Esophagus muscularis mucosa (tissue), 4 donors: ENCODE measurements around the gene WNT9A. TPM values are rescaled to one million over a fixed set of nuclear protein-coding genes. Genes with fewer than 3 reads are reported as not detected.

ENCODE experiments used
- DNase-seq: peaks from one replicate; pipeline ENCODE4 v3.0.0-alpha.2; 2017; ENCODE audit errors: extremely low spot score
- H3K27ac ChIP-seq, 4 donors: fragments of 200-600 bp; sonication (generic); replicated peaks in 1 of 4; 1 replicate in 3 of 4; 2 replicates in 1 of 4; pipeline ENCODE4 v1.5.1; 2016 to 2019; ENCODE audit warnings: mild to moderate bottlenecking in 1 of 4
- H3K27me3 ChIP-seq, 4 donors: fragments of 200-600 bp; sonication (generic); one replicate each; pipeline versions ENCODE4 v1.5.1 to v1.6.0; 2016 to 2019
- H3K36me3 ChIP-seq, 4 donors: fragments of 200-600 bp; sonication (generic); one replicate each; pipeline ENCODE4 v1.5.1; 2016 to 2019
- H3K4me1 ChIP-seq, 4 donors: fragments of 200-600 bp; sonication (generic); one replicate each; pipeline ENCODE4 v1.5.1; 2016 to 2019
- H3K4me3 ChIP-seq, 4 donors: fragments of 200-600 bp; sonication (generic); 1 replicate in 2 of 4; 2 replicates in 2 of 4; pipeline ENCODE4 v1.5.1; 2016 to 2019; ENCODE audit warnings: mild to moderate bottlenecking in 4 of 4, moderate library complexity in 1 of 4
- H3K9me3 ChIP-seq, 4 donors: fragments of 200-600 bp; sonication (generic); 1 replicate in 3 of 4; 2 replicates in 1 of 4; pipeline ENCODE4 v1.5.1; 2016 to 2019
- EP300 ChIP-seq: sonication (generic); formaldehyde crosslinking; IDR thresholded peaks from one replicate; pipeline ENCODE4 v1.6.1; 2017; ENCODE audit warnings: antibody characterized with exemption
- POLR2A ChIP-seq: fragments of 450-650 bp; IDR thresholded peaks from one replicate; pipeline ENCODE4 v1.6.1; 2017; ENCODE audit warnings: antibody characterized with exemption, moderate library complexity, mild to moderate bottlenecking, low read depth
- POLR2AphosphoS5 ChIP-seq, 2 donors: sonication (generic); formaldehyde crosslinking; IDR thresholded peaks; one replicate each; pipeline ENCODE4 v1.6.1; 2017; ENCODE audit warnings: antibody characterized with exemption in 2 of 2
- WGBS: methylation state at CpG from one replicate; pipeline ENCODE4 v1.1.5; 2018; 5-methylcytosine and 5-hydroxymethylcytosine counted together
- intact Hi-C: fragments of 100-400 bp; cut with DNase I; formaldehyde crosslinking; loops from one replicate; pipeline ENCODE4 v1.15.1; 2023
- total RNA-seq, 4 donors: library from RNA; depleted of rRNA; stranded (reverse); fragments of >200 nt; gene quantifications; one replicate each; pipeline versions ENCODE4 v1.1.0 to v1.2.1, GENCODE V29; 2016
- TF ChIP-seq, protein P1 (sequence below), 3 experiments: fragments of 200-600 bp in 2 of 3; fragments of 450-650 bp in 1 of 3; sonication (generic) in 2 of 3; IDR thresholded peaks; one replicate each; pipeline ENCODE4 v1.5.1; 2017 to 2019; ENCODE audit warnings: antibody characterized with exemption in 3 of 3, mild to moderate bottlenecking in 2 of 3, moderate library complexity in 1 of 3

Gene WNT9A
- total RNA-seq, 4 donors from 2014 or later: 7.5 to 18.1 (median 14.4) TPM

DNA sequence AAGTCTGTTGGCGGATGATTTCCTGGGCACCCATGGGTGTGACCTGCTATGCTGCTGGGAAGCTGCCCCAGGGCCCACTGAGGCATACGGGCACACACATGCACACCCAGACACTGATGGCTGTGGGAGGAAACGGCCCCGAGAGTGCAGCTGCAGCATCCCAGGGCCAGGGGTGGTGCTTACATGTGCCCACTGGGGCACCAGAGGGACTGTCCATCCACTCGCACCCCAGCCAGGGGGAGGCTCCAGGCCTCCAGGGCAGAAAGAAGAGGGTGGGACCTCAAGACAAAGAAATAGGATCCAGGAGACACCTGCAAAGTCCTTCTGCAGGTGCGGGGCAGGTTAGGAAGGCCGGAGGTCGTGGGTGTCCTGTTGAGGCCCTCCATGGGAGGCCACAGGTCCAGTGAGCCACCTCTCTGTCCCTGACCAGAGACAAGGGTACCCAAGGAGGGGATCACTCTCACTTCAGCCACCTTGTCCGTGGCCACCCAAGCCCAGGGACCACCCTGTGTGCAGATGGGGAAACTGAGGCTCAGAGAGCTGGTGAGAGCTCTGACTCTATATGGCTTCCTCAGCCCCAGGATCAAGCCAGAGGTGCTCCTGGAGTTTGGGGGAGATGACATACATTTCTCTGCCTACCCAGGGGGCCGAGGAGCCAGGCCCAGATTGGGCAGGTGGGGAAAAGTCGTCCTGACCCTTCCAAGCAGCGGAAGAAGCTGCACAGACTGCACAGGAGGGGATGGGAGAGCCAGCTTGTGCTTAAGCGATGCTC, 57.1 kb downstream of the WNT9A start:
- DNase-seq: peak; percentile 90
- H3K27ac ChIP-seq: no peak overlapping the region
- H3K4me3 ChIP-seq: no peak overlapping the region
- H3K4me1 ChIP-seq: peaks cover 18 to 32% (median 23%) of the 10 kb centered on the region in 4 donors
- H3K36me3 ChIP-seq: no peaks in the 10 kb centered on the region
- intact Hi-C loops: no loop called here
- no peak for TF ChIP-seq EP300
- TF ChIP-seq POLR2AphosphoS5 (IDR thresholded peaks at IDR 0.05): no peak
- TF ChIP-seq, protein P1, sequence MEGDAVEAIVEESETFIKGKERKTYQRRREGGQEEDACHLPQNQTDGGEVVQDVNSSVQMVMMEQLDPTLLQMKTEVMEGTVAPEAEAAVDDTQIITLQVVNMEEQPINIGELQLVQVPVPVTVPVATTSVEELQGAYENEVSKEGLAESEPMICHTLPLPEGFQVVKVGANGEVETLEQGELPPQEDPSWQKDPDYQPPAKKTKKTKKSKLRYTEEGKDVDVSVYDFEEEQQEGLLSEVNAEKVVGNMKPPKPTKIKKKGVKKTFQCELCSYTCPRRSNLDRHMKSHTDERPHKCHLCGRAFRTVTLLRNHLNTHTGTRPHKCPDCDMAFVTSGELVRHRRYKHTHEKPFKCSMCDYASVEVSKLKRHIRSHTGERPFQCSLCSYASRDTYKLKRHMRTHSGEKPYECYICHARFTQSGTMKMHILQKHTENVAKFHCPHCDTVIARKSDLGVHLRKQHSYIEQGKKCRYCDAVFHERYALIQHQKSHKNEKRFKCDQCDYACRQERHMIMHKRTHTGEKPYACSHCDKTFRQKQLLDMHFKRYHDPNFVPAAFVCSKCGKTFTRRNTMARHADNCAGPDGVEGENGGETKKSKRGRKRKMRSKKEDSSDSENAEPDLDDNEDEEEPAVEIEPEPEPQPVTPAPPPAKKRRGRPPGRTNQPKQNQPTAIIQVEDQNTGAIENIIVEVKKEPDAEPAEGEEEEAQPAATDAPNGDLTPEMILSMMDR (IDR thresholded peaks at IDR 0.05): no peak
- TF ChIP-seq POLR2A: no peak
- 89% methylated on average over 8 of the region's 13 CpGs for WGBS
- H3K9me3 ChIP-seq: no peaks in the 10 kb centered on the region
- peaks cover 0 to 5% (median 0%) of the 10 kb centered on the region in 4 donors for H3K27me3 ChIP-seq

DNA sequence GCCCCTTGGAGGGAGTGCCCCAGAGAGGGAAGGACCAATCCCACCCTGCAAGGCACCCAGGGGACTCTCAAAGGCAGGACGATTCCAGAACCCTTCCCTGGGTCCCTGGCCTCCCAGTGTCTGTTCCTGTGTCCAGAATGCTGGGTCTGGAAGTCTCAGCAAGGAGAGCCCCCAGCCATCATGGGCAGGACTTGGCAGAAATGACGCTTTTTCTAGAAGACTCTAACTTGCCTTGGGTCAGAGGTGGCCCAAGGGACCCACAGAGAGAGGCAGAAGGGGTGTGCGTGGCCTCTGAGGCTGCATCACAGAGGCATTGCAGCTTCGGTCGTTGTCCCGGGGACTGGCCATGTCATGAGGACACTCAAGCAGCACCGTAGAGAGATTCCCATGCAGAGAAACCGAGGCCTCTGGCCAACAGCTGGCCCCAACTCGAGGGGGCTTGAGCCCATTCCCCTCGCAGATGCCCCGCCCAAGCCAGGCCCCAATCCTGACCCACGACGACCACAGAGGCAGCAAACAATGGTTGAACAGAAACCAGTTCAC, 57.8 kb downstream of the WNT9A start:
- no peak overlapping the region for H3K4me3 ChIP-seq
- peak; percentile 92 for DNase-seq
- WGBS: 83% methylated on average over 2 of the region's 13 CpGs
- no peaks in the 10 kb centered on the region for H3K9me3 ChIP-seq
- H3K27ac ChIP-seq: peak overlapping the region in 2 of 4 donors; percentile 95 to 97
- intact Hi-C loops: loop anchor here (5.0 kb wide), 1 partner anchor 57 kb away; the partner anchor contains the start of gene WNT9A
- peaks cover 24 to 39% (median 30%) of the 10 kb centered on the region in 4 donors for H3K4me1 ChIP-seq
- no peak for TF ChIP-seq POLR2AphosphoS5 (IDR thresholded peaks at IDR 0.05)
- no peak for TF ChIP-seq POLR2A
- no peak for TF ChIP-seq EP300
- TF ChIP-seq, protein P1 (IDR thresholded peaks at IDR 0.05): no peak
- no peaks in the 10 kb centered on the region for H3K36me3 ChIP-seq
- peaks cover 0 to 5% (median 0%) of the 10 kb centered on the region in 4 donors for H3K27me3 ChIP-seq

DNA sequence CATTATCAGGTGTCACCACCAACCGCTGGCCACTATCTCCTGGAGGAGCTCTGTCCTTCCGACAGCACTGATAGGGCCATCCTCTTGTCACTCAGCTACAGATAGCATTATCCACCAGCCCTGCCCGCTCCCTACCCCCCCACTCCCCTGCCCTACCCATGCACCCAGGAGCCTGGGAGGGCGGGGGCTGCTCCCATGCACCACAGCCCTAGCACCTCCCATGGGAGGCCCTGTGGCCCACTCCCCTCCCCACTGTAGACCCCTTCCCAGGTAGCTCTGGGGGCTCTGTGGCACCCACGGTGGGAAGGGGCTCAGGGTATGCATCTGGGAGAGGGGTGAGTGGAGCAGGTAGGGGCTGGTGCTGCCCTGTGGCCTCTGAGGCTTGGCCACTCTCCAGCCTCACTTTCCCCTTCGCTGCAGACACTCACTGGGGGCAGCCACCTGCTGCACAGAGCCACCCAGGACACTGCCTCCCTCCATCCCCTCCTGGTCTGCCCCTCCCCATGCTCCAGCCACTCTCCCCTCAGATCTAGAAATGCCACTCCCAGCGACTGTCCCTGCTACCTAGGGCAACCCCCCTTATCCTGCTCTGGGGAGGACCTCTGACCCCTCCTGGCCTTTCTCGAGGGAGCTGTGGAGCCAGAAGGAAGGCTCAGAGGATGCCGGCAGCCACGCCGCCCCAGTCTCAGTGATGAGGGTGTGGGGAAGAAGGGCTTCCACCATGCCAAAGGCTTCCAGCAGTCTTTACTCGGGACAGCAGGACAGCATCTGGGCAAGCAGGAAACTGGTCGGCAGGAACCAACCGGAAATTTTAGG, 58.5 kb downstream of the WNT9A start:
- peaks cover 24 to 40% (median 30%) of the 10 kb centered on the region in 4 donors for H3K4me1 ChIP-seq
- TF ChIP-seq POLR2A (no peak), POLR2AphosphoS5 (IDR thresholded peaks at IDR 0.05) (no peak), EP300 (no peak)
- TF ChIP-seq, protein P1 (IDR thresholded peaks at IDR 0.05): no peak
- H3K27ac ChIP-seq: peak overlapping the region in 2 of 4 donors; percentile 95 to 97
- 64% methylated on average over 13 of the region's 14 CpGs for WGBS
- intact Hi-C loops: loop anchor here (5.0 kb wide), 1 partner anchor 58 kb away; the partner anchor contains the start of gene WNT9A
- no peaks in the 10 kb centered on the region for H3K36me3 ChIP-seq
- no peak overlapping the region for H3K4me3 ChIP-seq
- H3K27me3 ChIP-seq: peaks cover 0 to 5% (median 0%) of the 10 kb centered on the region in 4 donors
- H3K9me3 ChIP-seq: no peaks in the 10 kb centered on the region
- peak; percentile 91 for DNase-seq

DNA sequence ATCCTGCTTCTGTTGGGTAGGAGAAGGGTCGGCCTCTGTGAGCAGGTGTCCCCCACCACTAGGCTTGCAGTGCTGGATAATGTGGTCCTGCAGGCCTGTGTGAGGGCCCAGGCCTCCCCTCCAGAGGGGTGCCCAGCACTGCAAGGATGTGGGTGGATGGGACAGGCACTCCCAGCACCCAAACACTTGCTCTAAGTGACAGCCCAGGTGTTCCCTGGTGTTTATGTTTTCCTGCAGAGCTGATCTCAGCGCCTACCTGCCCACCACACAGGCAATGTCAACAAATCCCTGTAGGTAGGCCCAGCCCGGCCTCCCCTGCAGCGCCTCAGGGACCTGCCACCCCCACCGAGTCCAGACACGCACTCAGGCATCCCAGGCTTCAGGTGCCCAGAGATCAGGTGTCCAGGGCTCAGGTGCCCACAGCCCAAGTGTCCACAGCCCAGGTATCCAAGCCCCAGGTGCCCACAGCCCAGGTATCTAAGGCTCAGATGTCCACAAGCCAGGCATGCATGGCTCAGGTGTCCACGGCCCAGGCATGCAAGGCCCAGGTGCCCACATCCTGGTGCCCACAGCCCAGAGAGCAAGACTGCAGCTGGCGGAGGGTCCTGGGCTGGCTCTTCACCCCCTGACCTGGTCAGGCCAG, 59.2 kb downstream of the WNT9A start:
- Histone ChIP-seq H3K36me3 (no peaks in the 10 kb centered on the region), H3K27ac (peak overlapping the region; percentile 94 to 97 (median 96)), H3K27me3 (peaks cover 0 to 5% (median 0%) of the 10 kb centered on the region in 4 donors), H3K4me1 (peaks cover 24 to 40% (median 30%) of the 10 kb centered on the region in 4 donors), H3K4me3 (peak overlapping the region in 1 of 4 donors; percentile 66), H3K9me3 (no peaks in the 10 kb centered on the region)
- WGBS: 96% methylated on average over 8 of the region's 8 CpGs
- DNase-seq: peak; percentile 91
- intact Hi-C loops: loop anchor here (5.0 kb wide), 1 partner anchor 59 kb away; the partner anchor contains the start of gene WNT9A
- no peak for TF ChIP-seq EP300
- TF ChIP-seq POLR2AphosphoS5 (IDR thresholded peaks at IDR 0.05): no peak
- TF ChIP-seq, protein P1 (IDR thresholded peaks at IDR 0.05): no peak
- TF ChIP-seq POLR2A: no peak
